Endothelial cell of umbilical vein (primary cell): ENCODE results near the gene WNT10A. TPM values are rescaled to one million over a fixed set of nuclear protein-coding genes. Genes with fewer than 3 reads are reported as not detected.

ENCODE experiments used
- BruUV-seq: library from RNA; stranded (reverse); fragments of 400-500 nt; replicated peaks from 2 replicates; lab custom pipeline; 2021; lab: Mats Ljungman, UMichigan
- CTCF ChIA-PET: fragments of 300-600, 350-600 bp; sonication (Branson Sonifier 250); formaldehyde crosslinking; loops from one replicate; lab custom pipeline; 2021; ENCODE audit warnings: antibody characterized with exemption, inconsistent platforms; lab: Charles Lee
- POLR2A ChIA-PET: fragments of 300-600, 350-600 bp; sonication (Branson Sonifier 250); formaldehyde crosslinking; loops from one replicate; lab custom pipeline; 2021; ENCODE audit warnings: antibody characterized with exemption, inconsistent platforms; lab: Charles Lee
- DNase-seq: peaks from one replicate; pipeline ENCODE4 v3.0.0-alpha.2; 2011; ENCODE audit warnings: low read depth, low spot score
- FAIRE-seq: peaks from 2 replicates; lab custom pipeline; 2011; peaks lifted over from hg19 to GRCh38; lab: Jason Lieb, UNC
- H2AFZ ChIP-seq: 2 replicates; pipeline ENCODE4 v1.6.0; 2012; ENCODE audit warnings: low read depth, low read length, control low read depth, inconsistent platforms
- H3K27ac ChIP-seq: 2 replicates; pipeline ENCODE4 v1.5.1; 2011; ENCODE audit warnings: low read depth, mild to moderate bottlenecking, control low read depth, low read length, moderate library complexity; ENCODE audit not compliant: insufficient read depth
- H3K27me3 ChIP-seq, 2 experiments: 2 replicates each; pipeline versions ENCODE4 v1.6.0 to v1.6.1; 2011; ENCODE audit warnings: low read length in 2 of 2, mixed read lengths in 1 of 2; ENCODE audit not compliant: control insufficient read depth in 2 of 2, insufficient read depth in 2 of 2
- H3K36me3 ChIP-seq, 2 experiments: 2 replicates in 1 of 2; 3 replicates in 1 of 2; pipeline ENCODE4 v1.5.1; 2011; ENCODE audit warnings: low read length in 2 of 2, mild to moderate bottlenecking in 1 of 2, moderate library complexity in 1 of 2; ENCODE audit not compliant: control insufficient read depth in 2 of 2, insufficient read depth in 2 of 2; ENCODE audit errors: extremely low read depth in 1 of 2
- H3K4me1 ChIP-seq: 3 replicates; pipeline ENCODE4 v1.5.1; 2011; ENCODE audit warnings: mild to moderate bottlenecking, low read length; ENCODE audit not compliant: control insufficient read depth, insufficient read depth; ENCODE audit errors: extremely low read depth
- H3K4me2 ChIP-seq: 2 replicates; pipeline ENCODE4 v1.6.1; 2011; ENCODE audit warnings: low read length, control low read depth, mixed read lengths; ENCODE audit not compliant: insufficient read depth
- H3K4me3 ChIP-seq, 3 experiments: fragments of 200-600 bp in 1 of 3; sonication (generic), shearing (Covaris generic) in 1 of 3; replicated peaks in 1 of 3; 2 replicates each; pipeline ENCODE4 v1.5.1; 2011 to 2016; ENCODE audit warnings: control low read depth in 3 of 3, low read length in 3 of 3, mild to moderate bottlenecking in 2 of 3, inconsistent platforms in 1 of 3, low read depth in 1 of 3, moderate library complexity in 1 of 3; ENCODE audit not compliant: insufficient read depth in 1 of 3
- H3K79me2 ChIP-seq: 2 replicates; pipeline ENCODE4 v1.6.0; 2012; ENCODE audit warnings: low read length, inconsistent platforms; ENCODE audit not compliant: control insufficient read depth, insufficient read depth
- H3K9ac ChIP-seq: replicated peaks from 2 replicates; pipeline ENCODE3; 2011; ENCODE audit warnings: low read length, control low read depth; ENCODE audit not compliant: insufficient read depth; ENCODE audit errors: extremely low read depth
- H3K9me1 ChIP-seq: replicated peaks from 3 replicates; pipeline ENCODE4 v1.6.0; 2011; ENCODE audit warnings: mild to moderate bottlenecking, low read length; ENCODE audit not compliant: control insufficient read depth, insufficient read depth; ENCODE audit errors: extremely low read depth
- H3K9me3 ChIP-seq: replicated peaks from 2 replicates; pipeline ENCODE4 v1.5.1; 2012; ENCODE audit warnings: low read length, inconsistent platforms; ENCODE audit not compliant: control insufficient read depth, insufficient read depth
- H4K20me1 ChIP-seq: replicated peaks from 2 replicates; pipeline ENCODE3; 2011; ENCODE audit warnings: mild to moderate bottlenecking, low read length; ENCODE audit not compliant: control insufficient read depth, insufficient read depth; ENCODE audit errors: extremely low read depth
- EZH2 ChIP-seq: IDR thresholded peaks from 2 replicates; pipeline ENCODE4 v1.6.1; 2012; ENCODE audit warnings: borderline replicate concordance, low read depth, mild to moderate bottlenecking, moderate library complexity, low read length, inconsistent platforms; ENCODE audit not compliant: severe bottlenecking
- FOS ChIP-seq: IDR thresholded peaks from 2 replicates; pipeline ENCODE4 v1.6.1; 2011; ENCODE audit warnings: mild to moderate bottlenecking, low read length, moderate library complexity, borderline replicate concordance; ENCODE audit not compliant: insufficient read depth
- MAX ChIP-seq: IDR thresholded peaks from 2 replicates; pipeline ENCODE4 v1.6.1; 2011; ENCODE audit not compliant: insufficient read depth, insufficient read length
- MYC ChIP-seq: IDR thresholded peaks from one replicate; pipeline ENCODE4 v1.6.1; 2011; ENCODE audit warnings: mild to moderate bottlenecking, low read depth, low read length
- POLR2AphosphoS5 ChIP-seq: IDR thresholded peaks from 2 replicates; pipeline ENCODE4 v1.6.1; 2012; ENCODE audit warnings: low read depth, mild to moderate bottlenecking, control low read depth, low read length, moderate library complexity; ENCODE audit not compliant: insufficient read depth
- dilution Hi-C: fragments of 300-500 bp; cut with MboI; formaldehyde crosslinking; loops from one replicate; pipeline ENCODE4 v1.15.0; 2019; ENCODE audit warnings: low sequenced_read_pairs; ENCODE audit not compliant: extremely low pct_ligation_motif_present
- intact Hi-C: fragments of 100-400 bp; cut with micrococcal nuclease; formaldehyde crosslinking; loops from one replicate; pipeline ENCODE4 v1.10.0; 2022
- polyA plus RNA-seq, 4 experiments: library from polyadenylated mRNA; depleted of rRNA in 3 of 4; stranded (reverse) in 3 of 4; unstranded in 1 of 4; fragments of >200 nt; gene quantifications; 2 replicates each; pipeline versions ENCODE4 v1.2.1 to v1.2.3, GENCODE V29; 2011 to 2012; ENCODE audit warnings: missing spikeins in 1 of 4
- total RNA-seq: library from RNA; stranded (reverse); gene quantifications from 2 replicates; pipeline ENCODE4 v1.2.3, GENCODE V29; 2021

WNT10A gene
- total and polyA plus RNA-seq, 2 donors (not counting 3 experiments of a cell fraction or from before 2014, with no cell fraction given), result not detected

DNA sequence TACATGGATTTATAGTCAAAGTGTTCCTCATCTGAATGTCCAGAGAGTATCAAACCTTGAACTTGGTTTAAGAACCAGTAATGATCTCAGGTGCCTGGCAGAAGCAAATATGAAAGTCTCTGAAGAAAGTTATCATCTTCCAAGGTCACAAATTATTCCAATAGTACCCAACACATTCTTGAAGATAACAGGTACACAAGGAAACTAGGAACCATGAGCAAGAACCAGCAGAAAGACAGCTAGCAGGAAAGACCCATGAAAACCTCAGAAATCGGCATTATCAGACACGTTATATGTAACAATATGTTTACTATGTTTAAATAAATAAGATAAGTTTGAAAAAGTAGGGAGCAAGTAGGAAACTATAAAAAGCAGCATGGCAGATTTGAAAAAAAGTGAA lies 43.2 kb upstream of the WNT10A start:
- Histone ChIP-seq H3K27ac (no peak overlapping the region), H2AFZ (no peak overlapping the region), H4K20me1 (no peaks in the 10 kb centered on the region), H3K9ac (no peak overlapping the region), H3K79me2 (no peaks in the 10 kb centered on the region), H3K4me3 (no peak overlapping the region), H3K4me2 (no peak overlapping the region), H3K27me3 (peaks cover 2 to 5% of the 10 kb centered on the region in 2 experiments), H3K9me1 (no peaks in the 10 kb centered on the region), H3K36me3 (no peaks in the 10 kb centered on the region), H3K9me3 (no peaks in the 10 kb centered on the region), H3K4me1 (peaks cover 8% of the 10 kb centered on the region)
- DNase-seq, result no peak
- no peak for FAIRE-seq
- POLR2A ChIA-PET, result no interaction called here
- BruUV-seq, result no TSS peak
- intact Hi-C loops, result no loop called here
- dilution Hi-C loops, result no loop called here
- CTCF ChIA-PET, result interaction anchor here (1.2 to 4.1 kb wide), 2 partner anchors 10 to 127 kb away, joined by 3 to 22 read pairs; partner anchors contain the start of gene TTLL4
- TF ChIP-seq MYC (no peak), POLR2AphosphoS5 (no peak), EZH2 (no peak), MAX (no peak), FOS (no peak)

DNA sequence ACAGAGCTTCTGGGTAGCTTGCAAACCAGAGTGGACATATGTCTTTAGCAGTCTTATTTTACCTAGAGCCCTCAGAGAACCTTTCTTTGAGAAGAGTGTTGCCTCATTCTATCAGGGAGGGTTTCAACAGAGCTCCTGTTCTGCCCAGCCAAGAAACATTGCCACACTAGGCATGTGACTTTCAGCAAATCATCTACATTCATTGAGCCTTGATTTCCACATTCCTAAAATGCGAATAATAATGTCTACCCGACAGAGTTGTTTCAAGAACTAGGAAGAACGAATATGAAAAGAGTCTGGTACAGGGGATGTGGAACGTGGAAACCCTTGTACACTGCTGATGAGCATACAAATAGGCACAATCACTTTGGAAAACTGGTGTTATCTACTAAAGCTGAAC lies 41.2 kb upstream of the WNT10A start:
- FAIRE-seq (peak; percentile 48), DNase-seq (no peak)
- Histone ChIP-seq H3K4me2 (no peak overlapping the region), H4K20me1 (no peaks in the 10 kb centered on the region), H3K9me1 (no peaks in the 10 kb centered on the region), H2AFZ (no peak overlapping the region), H3K9ac (no peak overlapping the region), H3K36me3 (no peaks in the 10 kb centered on the region), H3K9me3 (no peaks in the 10 kb centered on the region), H3K27ac (no peak overlapping the region), H3K27me3 (peaks cover 2 to 5% of the 10 kb centered on the region in 2 experiments), H3K4me1 (no peaks in the 10 kb centered on the region), H3K79me2 (no peaks in the 10 kb centered on the region), H3K4me3 (no peak overlapping the region)
- no peak for TF ChIP-seq POLR2AphosphoS5
- no peak for TF ChIP-seq MYC
- no peak for TF ChIP-seq EZH2
- intact Hi-C loops (no loop called here), dilution Hi-C loops (no loop called here)
- no TSS peak for BruUV-seq
- ChIA-PET CTCF (interaction anchor here (1.1 to 4.1 kb wide), 2 partner anchors 8 to 12 kb away, joined by 3 to 22 read pairs; no protein-coding TSS in a partner anchor), POLR2A (no interaction called here)
